CD4-positive, CD25-positive, alpha-beta regulatory T cell (primary cell): ENCODE measurements around the gene RPS6KL1. TPM values are rescaled to one million over a fixed set of nuclear protein-coding genes. Genes with fewer than 3 reads are reported as not detected.

Source experiments
- ATAC-seq, 2 donors: fragments of 150-1000 bp; cut with Tn5 transposase; one replicate each; pipeline ENCODE4 v1.10.0; 2021; ENCODE audit warnings: low read depth in 2 of 2, moderate number of reproducible peaks in 2 of 2, moderate library complexity in 1 of 2
- DNase-seq, 3 donors: peaks; one replicate each; pipeline versions ENCODE4 v3.0.0 to v3.0.0-alpha.2; 2012 to 2022; ENCODE audit warnings: mixed read lengths in 1 of 3
- H3K27ac ChIP-seq: one replicate; pipeline ENCODE4 v1.7.0; 2013; ENCODE audit warnings: mild to moderate bottlenecking, low read length; ENCODE audit not compliant: insufficient read depth, poor library complexity, severe bottlenecking
- H3K27me3 ChIP-seq: one replicate; pipeline ENCODE4 v1.7.0; 2013; ENCODE audit warnings: low read length; ENCODE audit not compliant: control insufficient read depth, insufficient read depth
- H3K36me3 ChIP-seq: one replicate; pipeline ENCODE4 v1.7.0; 2013; ENCODE audit warnings: mild to moderate bottlenecking, low read length, moderate library complexity; ENCODE audit not compliant: control insufficient read depth, insufficient read depth
- H3K4me1 ChIP-seq: 2 replicates; pipeline ENCODE4 v1.7.0; 2013; ENCODE audit warnings: mild to moderate bottlenecking, low read length; ENCODE audit not compliant: insufficient read depth, control insufficient read depth, poor library complexity, severe bottlenecking
- H3K4me3 ChIP-seq: one replicate; pipeline ENCODE4 v1.7.0; 2013; ENCODE audit warnings: low read depth, mild to moderate bottlenecking, low read length, moderate library complexity
- H3K9me3 ChIP-seq, 2 experiments: 1 replicate in 1 of 2; 2 replicates in 1 of 2; pipeline ENCODE4 v1.7.0; 2013; ENCODE audit warnings: low read length in 2 of 2, mild to moderate bottlenecking in 1 of 2, moderate library complexity in 1 of 2; ENCODE audit not compliant: control insufficient read depth in 2 of 2
- H3K27ac Mint-ChIP-seq, 3 donors: one replicate each; pipeline ENCODE4 v1.8.0; 2020 to 2022; ENCODE audit warnings: mild to moderate bottlenecking in 3 of 3, mixed read lengths in 3 of 3, moderate library complexity in 2 of 3
- H3K27me3 Mint-ChIP-seq: one replicate; pipeline ENCODE4 v1.8.0; 2022; ENCODE audit warnings: mild to moderate bottlenecking, mixed read lengths
- H3K36me3 Mint-ChIP-seq: one replicate; pipeline ENCODE4 v1.8.0; 2020; ENCODE audit warnings: mixed read lengths
- H3K4me1 Mint-ChIP-seq, 4 donors: one replicate each; pipeline ENCODE4 v1.8.0; 2020 to 2022; ENCODE audit warnings: mixed read lengths in 4 of 4, mild to moderate bottlenecking in 1 of 4
- H3K4me3 Mint-ChIP-seq, 4 donors: one replicate each; pipeline ENCODE4 v1.8.0; 2020 to 2022; ENCODE audit warnings: mild to moderate bottlenecking in 4 of 4, mixed read lengths in 4 of 4, moderate library complexity in 3 of 4
- H3K9me3 Mint-ChIP-seq, 7 donors: one replicate each; pipeline ENCODE4 v1.8.0; 2020 to 2022; ENCODE audit warnings: mixed read lengths in 7 of 7, mild to moderate bottlenecking in 3 of 7, moderate library complexity in 2 of 7
- polyA plus RNA-seq, 4 donors: library from polyadenylated mRNA; unstranded; fragments of 300-500 nt; fragmentation: Illumina TruSeq; gene quantifications; one replicate each; pipeline ENCODE4 v1.2.3, GENCODE V29; 2021
- total RNA-seq: library from RNA; stranded (reverse); gene quantifications from one replicate; pipeline ENCODE4 v1.2.3, GENCODE V29; 2022

Gene RPS6KL1
- total and polyA plus RNA-seq, 5 donors from 2014 or later: 0.27 to 4.5 (median 2.2) TPM

- Histone ChIP-seq H3K9me3 (no peaks in the 10 kb centered on the region), H3K27ac (no peak overlapping the region), H3K27me3 (no peaks in the 10 kb centered on the region), H3K4me3 (no peak overlapping the region), H3K36me3 (no peaks in the 10 kb centered on the region), H3K4me1 (peaks cover 17% of the 10 kb centered on the region)
- Mint-ChIP-seq H3K4me1 (peaks cover 0 to 6% (median 6%) of the 10 kb centered on the region in 4 donors), H3K4me3 (no peak overlapping the region), H3K9me3 (no peaks in the 10 kb centered on the region), H3K27me3 (peaks cover 19% of the 10 kb centered on the region), H3K36me3 (no peaks in the 10 kb centered on the region), H3K27ac (peak overlapping the region in 1 of 3 donors; percentile 66)
- ATAC-seq (no peak), DNase-seq (no peak)
These were observed 27.9 kb upstream of the RPS6KL1 start for GRCh38 chr14:74950795-74951442.

- no peak for ATAC-seq
- no peak overlapping the region for H3K27ac ChIP-seq
- H3K4me1 Mint-ChIP-seq: peaks cover 0 to 6% (median 6%) of the 10 kb centered on the region in 4 donors
- H3K36me3 ChIP-seq: no peaks in the 10 kb centered on the region
- H3K4me3 ChIP-seq: no peak overlapping the region
- no peaks in the 10 kb centered on the region for H3K36me3 Mint-ChIP-seq
- no peak overlapping the region for H3K27ac Mint-ChIP-seq
- no peaks in the 10 kb centered on the region for H3K9me3 ChIP-seq
- H3K27me3 ChIP-seq: no peaks in the 10 kb centered on the region
- peaks cover 19% of the 10 kb centered on the region for H3K27me3 Mint-ChIP-seq
- no peaks in the 10 kb centered on the region for H3K9me3 Mint-ChIP-seq
- DNase-seq: no peak
- H3K4me3 Mint-ChIP-seq: no peak overlapping the region
- H3K4me1 ChIP-seq: peaks cover 9% of the 10 kb centered on the region
These were observed 27.0 kb upstream of the RPS6KL1 start for GRCh38 chr14:74949859-74950573.

GRCh38 chr14:74949191-74949601 lies 26.1 kb upstream of the RPS6KL1 start:
- Mint-ChIP-seq H3K4me3 (no peak overlapping the region), H3K9me3 (no peaks in the 10 kb centered on the region), H3K4me1 (peaks cover 0 to 6% (median 6%) of the 10 kb centered on the region in 4 donors), H3K36me3 (no peaks in the 10 kb centered on the region), H3K27me3 (peaks cover 19% of the 10 kb centered on the region), H3K27ac (no peak overlapping the region)
- DNase-seq (no peak), ATAC-seq (no peak)
- Histone ChIP-seq H3K9me3 (no peaks in the 10 kb centered on the region), H3K4me3 (no peak overlapping the region), H3K27me3 (no peaks in the 10 kb centered on the region), H3K4me1 (peaks cover 6% of the 10 kb centered on the region), H3K27ac (no peak overlapping the region), H3K36me3 (no peaks in the 10 kb centered on the region)

- DNase-seq (no peak), ATAC-seq (no peak)
- no peaks in the 10 kb centered on the region for H3K9me3 ChIP-seq
- no peaks in the 10 kb centered on the region for H3K36me3 ChIP-seq
- H3K27ac ChIP-seq: no peak overlapping the region
- Mint-ChIP-seq H3K27me3 (peaks cover 17% of the 10 kb centered on the region), H3K4me1 (peaks cover 3 to 7% (median 7%) of the 10 kb centered on the region in 4 donors), H3K27ac (no peak overlapping the region), H3K36me3 (no peaks in the 10 kb centered on the region), H3K4me3 (no peak overlapping the region), H3K9me3 (no peaks in the 10 kb centered on the region)
- no peak overlapping the region for H3K4me3 ChIP-seq
- H3K27me3 ChIP-seq: no peaks in the 10 kb centered on the region
- peaks cover 6% of the 10 kb centered on the region for H3K4me1 ChIP-seq
These were observed 25.4 kb upstream of the RPS6KL1 start for GRCh38 chr14:74948228-74949175.

- H3K27ac ChIP-seq: no peak overlapping the region
- H3K36me3 Mint-ChIP-seq: no peaks in the 10 kb centered on the region
These were observed 24.5 kb upstream of the RPS6KL1 start for GRCh38 chr14:74947353-74948227.

GRCh38 chr14:74946659-74947281 lies 23.7 kb upstream of the RPS6KL1 start:
- H3K27me3 Mint-ChIP-seq: peaks cover 6% of the 10 kb centered on the region
- Histone ChIP-seq H3K4me3 (no peak overlapping the region), H3K4me1 (peaks cover 21% of the 10 kb centered on the region), H3K9me3 (no peaks in the 10 kb centered on the region), H3K27ac (no peak overlapping the region), H3K36me3 (no peaks in the 10 kb centered on the region), H3K27me3 (no peaks in the 10 kb centered on the region)
- ATAC-seq (no peak), DNase-seq (no peak)
- H3K4me3 Mint-ChIP-seq: no peak overlapping the region
- no peaks in the 10 kb centered on the region for H3K9me3 Mint-ChIP-seq
- peak overlapping the region in 1 of 3 donors; percentile 93 for H3K27ac Mint-ChIP-seq
- H3K36me3 Mint-ChIP-seq: no peaks in the 10 kb centered on the region
- H3K4me1 Mint-ChIP-seq: peaks cover 9 to 24% (median 14%) of the 10 kb centered on the region in 4 donors

More at GRCh38 chr14:74947353-74948227, 24.5 kb upstream of the RPS6KL1 start:
- no peaks in the 10 kb centered on the region for H3K9me3 ChIP-seq
- no peaks in the 10 kb centered on the region for H3K27me3 ChIP-seq
- H3K4me3 Mint-ChIP-seq: no peak overlapping the region
- no peaks in the 10 kb centered on the region for H3K9me3 Mint-ChIP-seq
- DNase-seq: no peak
- H3K4me3 ChIP-seq: no peak overlapping the region
- ATAC-seq: no peak
- no peaks in the 10 kb centered on the region for H3K36me3 ChIP-seq
- no peak overlapping the region for H3K27ac Mint-ChIP-seq
- H3K27me3 Mint-ChIP-seq: peaks cover 7% of the 10 kb centered on the region
- H3K4me1 ChIP-seq: peaks cover 13% of the 10 kb centered on the region
- H3K4me1 Mint-ChIP-seq: peaks cover 9 to 16% (median 12%) of the 10 kb centered on the region in 4 donors
